A673 (cell line): ENCODE results near the gene TOMM20L. TPM values are rescaled to one million over a fixed set of nuclear protein-coding genes. Genes with fewer than 3 reads are reported as not detected.

ENCODE experiments used
- Bru-seq: library from RNA; stranded (reverse); fragments of 400-500 nt; gene quantifications from one replicate; lab custom pipeline; 2021; lab: Mats Ljungman, UMichigan
- BruChase-seq, 2 experiments: library from RNA; stranded (reverse); fragments of 400-500 nt; gene quantifications; one replicate each; lab custom pipeline; 2021; lab: Mats Ljungman, UMichigan
- BruUV-seq: library from RNA; stranded (reverse); fragments of 400-500 nt; replicated peaks from 2 replicates; lab custom pipeline; 2021; lab: Mats Ljungman, UMichigan
- CTCF ChIA-PET: fragments of 300-600 bp; sonication (Branson Sonifier 250); formaldehyde crosslinking; loops from one replicate; lab custom pipeline; 2022; ENCODE audit warnings: antibody characterized with exemption; lab: Charles Lee
- POLR2A ChIA-PET: fragments of 300-600 bp; sonication (Branson Sonifier 250); formaldehyde crosslinking; loops from one replicate; lab custom pipeline; 2022; ENCODE audit warnings: antibody characterized with exemption; ENCODE audit not compliant: low non-redundant PET; lab: Charles Lee
- DNase-seq: peaks from one replicate; pipeline ENCODE4 v3.0.0-alpha.2; 2015; ENCODE audit warnings: low spot score
- H3K27ac ChIP-seq: fragments of 200-600 bp; sonication (generic); 2 replicates; pipeline ENCODE4 v1.5.1; 2016; ENCODE audit warnings: mixed run types, low read depth, mild to moderate bottlenecking, mixed read lengths, antibody characterized with exemption, low read length; ENCODE audit not compliant: poor library complexity, severe bottlenecking
- H3K27me3 ChIP-seq: fragments of 200-600 bp; sonication (generic); replicated peaks from 2 replicates; pipeline ENCODE4 v1.6.1; 2017; ENCODE audit warnings: mixed run types, low read depth, mild to moderate bottlenecking, mixed read lengths, antibody characterized with exemption, low read length; ENCODE audit not compliant: insufficient read depth, poor library complexity
- H3K36me3 ChIP-seq: fragments of 200-600 bp; sonication (generic); 2 replicates; pipeline ENCODE4 v1.6.1; 2016; ENCODE audit warnings: mixed run types, mild to moderate bottlenecking, mixed read lengths, antibody characterized with exemption, low read length; ENCODE audit not compliant: insufficient read depth, poor library complexity, severe bottlenecking
- H3K4me1 ChIP-seq: fragments of 200-600 bp; sonication (generic); 2 replicates; pipeline ENCODE4 v1.6.1; 2017; ENCODE audit warnings: mixed run types, mild to moderate bottlenecking, mixed read lengths, antibody characterized with exemption, low read length; ENCODE audit not compliant: insufficient read depth, poor library complexity, severe bottlenecking
- H3K4me3 ChIP-seq: fragments of 200-600 bp; sonication (generic); 2 replicates; pipeline ENCODE4 v1.5.1; 2016; ENCODE audit warnings: low read depth, mixed run types, mild to moderate bottlenecking, mixed read lengths, low read length; ENCODE audit not compliant: poor library complexity, severe bottlenecking
- H3K9me3 ChIP-seq: fragments of 200-600 bp; sonication (generic); 2 replicates; pipeline ENCODE4 v1.6.1; 2016; ENCODE audit warnings: mixed run types, low read depth, mild to moderate bottlenecking, mixed read lengths, antibody characterized with exemption, low read length; ENCODE audit not compliant: poor library complexity, severe bottlenecking
- EZH2 ChIP-seq: fragments of 200-600 bp; sonication (generic); IDR thresholded peaks from 2 replicates; pipeline ENCODE4 v1.6.1; 2017; ENCODE audit warnings: borderline replicate concordance, low read depth, mild to moderate bottlenecking, mixed read lengths, antibody characterized with exemption, low read length; ENCODE audit not compliant: poor library complexity, severe bottlenecking
- intact Hi-C: fragments of 100-400 bp; cut with micrococcal nuclease; formaldehyde crosslinking; loops from one replicate; pipeline ENCODE4 v1.10.0; 2022; ENCODE audit not compliant: unreplicated experiment
- long read RNA-seq: library from polyadenylated mRNA; stranded (forward); transcript quantifications from one replicate; pipeline ENCODE4 v2.0.0, GENCODE V29; 2022
- total RNA-seq: library from RNA; stranded (reverse); gene quantifications from 2 replicates; pipeline ENCODE4 v1.2.3, GENCODE V29; 2021
- TF ChIP-seq, protein P1 (sequence below): fragments of 300-800, 200-600 bp; sonication (generic); conservative IDR thresholded peaks from 2 replicates; pipeline ENCODE4 v1.5.1; 2017; ENCODE audit warnings: low read depth, mild to moderate bottlenecking, antibody characterized with exemption, low read length, moderate library complexity, mixed read lengths

The TOMM20L gene
- total RNA-seq (not detected in 2 replicates), Bru-seq, nascent RNA (percentile 35 among the genes with signal in this experiment), BruChase-seq, experiment 1, labeled RNA remaining after a 2-hour chase (percentile 28 among the genes with signal in this experiment), BruChase-seq, experiment 2, labeled RNA remaining after a 6-hour chase (percentile 30 among the genes with signal in this experiment)
- long read RNA-seq: 0 reads

DNA sequence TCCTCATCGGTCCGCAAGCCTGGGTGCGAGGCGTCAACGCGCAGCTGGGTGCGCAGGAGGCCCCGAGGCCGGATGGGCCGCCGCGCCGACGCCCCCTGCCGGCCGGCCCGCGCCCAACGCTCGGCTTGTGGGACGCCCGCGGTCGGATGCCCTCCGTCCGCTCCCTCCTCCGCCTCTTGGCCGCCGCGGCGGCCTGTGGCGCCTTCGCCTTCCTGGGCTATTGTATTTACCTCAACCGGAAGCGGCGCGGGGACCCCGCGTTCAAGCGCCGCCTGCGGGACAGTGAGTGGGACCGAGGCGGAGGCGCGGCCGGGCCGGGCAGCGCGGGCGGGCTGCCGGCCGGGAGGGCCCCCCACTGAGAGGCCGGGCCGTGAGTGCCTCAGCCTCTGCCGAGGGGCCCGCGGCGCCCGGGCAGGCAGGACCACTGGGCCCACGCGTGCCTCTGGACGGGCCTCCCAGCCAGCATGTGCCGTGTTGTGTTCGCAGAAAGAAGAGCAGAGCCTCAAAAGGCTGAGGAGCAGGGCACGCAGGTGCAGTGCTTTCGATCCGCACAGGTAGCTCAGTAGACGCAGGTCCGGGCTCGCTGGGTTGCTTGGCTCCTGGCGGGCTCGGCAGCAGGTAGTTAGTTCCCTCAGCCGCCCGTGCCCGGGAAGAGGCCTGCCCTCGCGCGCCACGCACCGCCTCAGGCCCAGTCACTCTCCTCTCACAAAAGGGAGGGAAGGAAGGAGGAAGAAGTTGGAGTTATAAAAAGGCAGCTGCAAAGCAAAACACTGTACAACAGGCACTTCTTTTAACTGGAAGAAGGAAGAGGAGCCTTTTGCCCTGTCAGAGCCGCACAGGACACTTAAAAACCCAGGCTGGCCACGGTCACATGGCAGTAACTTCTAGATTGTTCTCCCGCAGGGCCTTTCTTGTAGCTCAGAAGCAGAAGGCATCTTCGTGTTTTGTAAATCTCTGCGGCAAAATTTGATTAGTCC lies at the start of gene TOMM20L:
TSS of gene TOMM20L (plus strand) at position 119 of the 977 bp plus-strand sequence. CDS start at position 147, 28 bp downstream.
- Histone ChIP-seq H3K27me3 (no peaks in the 10 kb centered on the region), H3K36me3 (no peaks in the 10 kb centered on the region), H3K4me1 (no peaks in the 10 kb centered on the region), H3K27ac (no peak within 1 kb of the TSS), H3K4me3 (peak within 1 kb of the TSS; percentile 48), H3K9me3 (no peaks in the 10 kb centered on the region)
- BruUV-seq: no TSS peak
- TF ChIP-seq, protein P1, sequence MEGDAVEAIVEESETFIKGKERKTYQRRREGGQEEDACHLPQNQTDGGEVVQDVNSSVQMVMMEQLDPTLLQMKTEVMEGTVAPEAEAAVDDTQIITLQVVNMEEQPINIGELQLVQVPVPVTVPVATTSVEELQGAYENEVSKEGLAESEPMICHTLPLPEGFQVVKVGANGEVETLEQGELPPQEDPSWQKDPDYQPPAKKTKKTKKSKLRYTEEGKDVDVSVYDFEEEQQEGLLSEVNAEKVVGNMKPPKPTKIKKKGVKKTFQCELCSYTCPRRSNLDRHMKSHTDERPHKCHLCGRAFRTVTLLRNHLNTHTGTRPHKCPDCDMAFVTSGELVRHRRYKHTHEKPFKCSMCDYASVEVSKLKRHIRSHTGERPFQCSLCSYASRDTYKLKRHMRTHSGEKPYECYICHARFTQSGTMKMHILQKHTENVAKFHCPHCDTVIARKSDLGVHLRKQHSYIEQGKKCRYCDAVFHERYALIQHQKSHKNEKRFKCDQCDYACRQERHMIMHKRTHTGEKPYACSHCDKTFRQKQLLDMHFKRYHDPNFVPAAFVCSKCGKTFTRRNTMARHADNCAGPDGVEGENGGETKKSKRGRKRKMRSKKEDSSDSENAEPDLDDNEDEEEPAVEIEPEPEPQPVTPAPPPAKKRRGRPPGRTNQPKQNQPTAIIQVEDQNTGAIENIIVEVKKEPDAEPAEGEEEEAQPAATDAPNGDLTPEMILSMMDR: peak; percentile 64; the same call in 1 of the 2 replicates
- TF ChIP-seq EZH2: no peak
- CTCF ChIA-PET: no interaction called here
- POLR2A ChIA-PET: no interaction called here
- DNase-seq: peak; percentile 83
- intact Hi-C loops: loop anchor here (5.0 kb wide), 1 partner anchor 289 kb away; no protein-coding TSS in a partner anchor

DNA sequence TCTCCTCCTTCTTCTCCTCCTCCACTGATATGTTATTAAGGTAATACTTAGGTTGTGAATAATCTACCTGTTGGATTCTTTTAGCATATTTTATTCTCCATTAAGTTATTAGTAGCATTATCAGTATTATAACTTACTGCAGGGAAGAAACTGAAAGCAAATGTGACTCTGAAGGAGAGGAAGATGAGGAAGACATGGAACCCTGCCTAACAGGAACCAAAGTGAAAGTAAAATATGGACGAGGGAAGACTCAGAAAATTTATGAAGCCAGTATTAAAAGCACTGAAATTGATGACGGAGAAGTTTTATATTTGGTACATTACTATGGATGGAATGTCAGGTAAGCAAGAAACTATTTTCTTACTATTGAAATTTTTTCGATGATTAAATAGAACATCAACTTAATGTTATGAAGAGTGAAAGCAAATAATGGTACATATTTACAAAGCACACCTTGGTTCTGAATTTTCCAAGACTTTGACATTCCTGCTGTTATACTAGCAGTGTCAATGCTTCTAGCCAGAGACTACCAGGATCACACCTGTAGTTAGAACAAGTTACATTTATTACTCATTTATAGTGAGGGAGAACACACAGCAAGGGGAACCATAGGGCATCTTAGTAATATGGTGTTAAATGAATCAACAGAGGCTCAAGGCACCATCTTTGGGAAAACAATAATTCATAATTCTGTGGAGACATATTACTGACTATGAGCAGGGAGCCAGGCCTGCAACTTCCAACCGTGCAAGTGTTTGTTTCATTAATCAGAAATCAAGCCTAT lies 42.0 kb upstream of the TOMM20L start:
- intact Hi-C loops: no loop called here
- ChIA-PET POLR2A (no interaction called here), CTCF (no interaction called here)
- no peaks in the 10 kb centered on the region for H3K27me3 ChIP-seq
- H3K9me3 ChIP-seq: no peaks in the 10 kb centered on the region
- H3K27ac ChIP-seq: no peak overlapping the region
- BruUV-seq: no TSS peak
- DNase-seq: no peak
- H3K4me3 ChIP-seq: no peak overlapping the region
- H3K4me1 ChIP-seq: no peaks in the 10 kb centered on the region
- H3K36me3 ChIP-seq: peaks cover 57% of the 10 kb centered on the region
- TF ChIP-seq, protein P1: no peak
- TF ChIP-seq EZH2: no peak

DNA sequence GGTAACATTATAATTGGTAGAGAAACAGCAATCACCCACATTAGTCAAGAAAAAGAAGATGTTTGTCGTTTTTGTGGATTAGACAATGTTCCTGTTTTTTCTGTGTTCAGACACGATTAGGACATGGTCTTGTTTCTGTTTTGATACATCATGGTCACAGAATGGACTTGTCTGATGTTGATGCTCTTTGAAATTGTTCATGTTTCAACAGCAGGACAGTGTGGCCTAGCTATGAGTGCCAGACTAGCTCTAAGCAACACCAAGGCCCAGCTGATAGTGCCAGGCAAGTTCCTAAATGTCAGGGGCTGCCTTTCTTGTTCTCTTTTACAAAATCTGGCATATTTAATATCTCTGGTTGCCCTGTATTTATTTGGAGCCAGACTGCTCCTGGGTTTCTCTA lies 40.9 kb upstream of the TOMM20L start:
- no peak for DNase-seq
- TF ChIP-seq, protein P1: no peak
- TF ChIP-seq EZH2: no peak
- Histone ChIP-seq H3K9me3 (no peaks in the 10 kb centered on the region), H3K27ac (peak overlapping the region; percentile 2), H3K36me3 (peaks cover 55% of the 10 kb centered on the region), H3K4me3 (no peak overlapping the region), H3K27me3 (no peaks in the 10 kb centered on the region), H3K4me1 (no peaks in the 10 kb centered on the region)
- ChIA-PET CTCF (no interaction called here), POLR2A (no interaction called here)
- intact Hi-C loops: loop anchor here (5.0 kb wide), 1 partner anchor 743 kb away; no protein-coding TSS in a partner anchor
- no TSS peak for BruUV-seq
